Measurements from ENCODE around the gene MATN1.

Gene MATN1

DNA sequence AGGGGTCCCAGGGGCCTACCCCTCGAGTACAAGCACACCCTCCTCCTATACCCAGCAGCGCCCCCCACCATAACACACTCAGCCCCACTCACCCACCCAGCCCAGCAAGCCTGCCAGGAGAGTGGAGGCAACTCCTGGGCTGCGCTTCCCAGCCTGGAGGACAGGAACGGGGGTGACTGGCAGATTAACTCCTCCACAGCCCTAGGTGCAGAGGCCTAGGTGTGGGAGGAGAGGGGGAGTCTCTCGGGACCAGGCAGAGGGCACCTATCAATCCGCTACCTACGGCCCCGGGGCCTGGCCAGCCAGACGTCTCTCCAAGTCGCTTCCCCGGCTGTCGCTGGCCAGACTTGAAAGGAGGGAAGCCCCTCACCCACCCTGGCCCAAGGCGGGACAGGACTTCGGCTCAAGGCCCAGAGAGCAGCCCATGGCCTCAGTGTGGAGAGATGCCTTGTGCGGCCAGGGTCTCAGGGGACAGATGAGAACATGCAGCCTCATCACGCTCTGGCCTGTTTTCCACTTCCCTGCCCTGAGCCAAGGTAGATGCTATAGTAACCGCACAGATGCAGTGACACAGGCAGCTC is 24.9 kb downstream of the MATN1 start:
- Histone ChIP-seq H3K4me1 (ENCODE audit: low read depth, poor library complexity, severe bottlenecking) (no peaks in the 10 kb centered on the region), H3K79me2 (ENCODE audit: insufficient read depth, low read depth) (no peaks in the 10 kb centered on the region), H3K27ac (no peak overlapping the region), H2AFZ (ENCODE audit: low read depth) (no peak overlapping the region), H3K4me3 (IDR thresholded peaks at IDR 0.05; ENCODE audit: insufficient read depth, low read depth, low read length) (no peak overlapping the region), H3K9ac (no peak overlapping the region), H3K4me2 (no peak overlapping the region), H3K36me3 (ENCODE audit: insufficient read depth) (no peaks in the 10 kb centered on the region), H3K27me3 (ENCODE audit: insufficient read depth, low read depth) (peaks cover 32% of the 10 kb centered on the region), H4K20me1 (ENCODE audit: insufficient read depth) (no peaks in the 10 kb centered on the region)
- TF ChIP-seq, protein P1, sequence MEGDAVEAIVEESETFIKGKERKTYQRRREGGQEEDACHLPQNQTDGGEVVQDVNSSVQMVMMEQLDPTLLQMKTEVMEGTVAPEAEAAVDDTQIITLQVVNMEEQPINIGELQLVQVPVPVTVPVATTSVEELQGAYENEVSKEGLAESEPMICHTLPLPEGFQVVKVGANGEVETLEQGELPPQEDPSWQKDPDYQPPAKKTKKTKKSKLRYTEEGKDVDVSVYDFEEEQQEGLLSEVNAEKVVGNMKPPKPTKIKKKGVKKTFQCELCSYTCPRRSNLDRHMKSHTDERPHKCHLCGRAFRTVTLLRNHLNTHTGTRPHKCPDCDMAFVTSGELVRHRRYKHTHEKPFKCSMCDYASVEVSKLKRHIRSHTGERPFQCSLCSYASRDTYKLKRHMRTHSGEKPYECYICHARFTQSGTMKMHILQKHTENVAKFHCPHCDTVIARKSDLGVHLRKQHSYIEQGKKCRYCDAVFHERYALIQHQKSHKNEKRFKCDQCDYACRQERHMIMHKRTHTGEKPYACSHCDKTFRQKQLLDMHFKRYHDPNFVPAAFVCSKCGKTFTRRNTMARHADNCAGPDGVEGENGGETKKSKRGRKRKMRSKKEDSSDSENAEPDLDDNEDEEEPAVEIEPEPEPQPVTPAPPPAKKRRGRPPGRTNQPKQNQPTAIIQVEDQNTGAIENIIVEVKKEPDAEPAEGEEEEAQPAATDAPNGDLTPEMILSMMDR (conservative IDR thresholded peaks at IDR 0.05; ENCODE audit: low read depth, low read length) = no peak

DNA sequence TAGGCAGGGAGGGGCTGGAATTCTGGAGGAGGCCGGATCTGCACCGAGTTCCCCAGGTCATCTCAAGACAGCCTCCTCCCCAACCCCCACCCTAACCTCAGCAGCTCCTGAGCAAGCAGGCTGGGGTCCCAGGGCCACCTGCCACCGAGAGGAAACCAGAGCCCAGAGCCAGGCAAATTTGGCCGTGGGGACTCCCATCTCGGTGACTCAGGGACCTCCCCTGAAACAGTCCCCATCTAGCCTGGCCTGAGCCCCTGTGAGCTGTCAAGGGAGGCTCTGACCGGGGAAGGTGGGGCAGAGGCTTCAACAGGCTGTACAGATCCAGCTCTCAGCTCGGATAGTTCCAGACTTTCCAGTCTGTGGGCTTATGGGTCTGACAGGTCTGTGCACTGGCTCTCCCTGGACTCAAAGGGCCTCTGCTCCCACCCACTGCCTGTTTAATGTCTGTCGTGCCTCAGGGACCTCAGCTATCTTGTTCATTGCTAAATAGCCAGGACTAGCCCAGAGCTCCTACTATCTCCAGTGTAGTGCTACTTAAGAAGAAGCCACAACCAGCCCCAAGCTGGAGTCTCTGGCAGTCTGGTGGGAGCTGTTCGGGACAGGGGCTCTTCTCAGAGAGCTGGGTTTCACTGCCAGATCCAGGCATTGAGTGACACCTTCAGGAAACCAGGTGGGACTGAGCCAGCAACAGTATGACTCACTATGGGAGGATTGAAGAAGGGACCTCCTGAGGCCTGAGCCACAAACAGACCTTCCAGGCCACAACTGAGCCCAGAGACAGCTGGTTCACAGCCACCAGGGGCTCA is 25.6 kb downstream of the MATN1 start:
- Histone ChIP-seq H3K36me3 (ENCODE audit: insufficient read depth) (no peaks in the 10 kb centered on the region), H4K20me1 (ENCODE audit: insufficient read depth) (no peaks in the 10 kb centered on the region), H3K9ac (no peak overlapping the region), H3K4me3 (IDR thresholded peaks at IDR 0.05; ENCODE audit: insufficient read depth, low read depth, low read length) (no peak overlapping the region), H3K27me3 (ENCODE audit: insufficient read depth, low read depth) (peaks cover 31% of the 10 kb centered on the region), H3K4me1 (ENCODE audit: low read depth, poor library complexity, severe bottlenecking) (no peaks in the 10 kb centered on the region), H3K4me2 (no peak overlapping the region), H2AFZ (ENCODE audit: low read depth) (no peak overlapping the region), H3K79me2 (ENCODE audit: insufficient read depth, low read depth) (no peaks in the 10 kb centered on the region), H3K27ac (no peak overlapping the region)
- TF ChIP-seq, protein P1 (conservative IDR thresholded peaks at IDR 0.05; ENCODE audit: low read depth, low read length) = no peak

DNA sequence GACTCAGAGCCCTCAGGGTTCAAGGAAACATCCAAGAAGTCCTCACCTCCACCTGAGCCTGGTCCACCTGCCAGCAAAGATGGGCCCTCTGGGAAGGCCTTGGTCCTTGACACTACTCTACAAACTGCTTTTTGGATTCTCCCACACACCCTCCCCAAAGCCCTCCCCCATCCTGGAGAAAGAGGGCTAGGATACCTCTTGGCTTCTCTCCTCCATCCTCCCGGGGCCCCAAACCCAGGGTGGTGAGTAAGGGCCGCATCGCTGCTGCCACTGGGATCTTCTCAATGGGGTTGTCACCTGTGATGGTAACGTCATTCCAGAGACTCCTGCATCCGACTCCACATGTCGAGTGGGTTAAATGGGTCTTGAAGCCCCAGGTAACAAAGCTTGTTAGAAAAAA is 26.6 kb downstream of the MATN1 start:
- H3K27ac ChIP-seq = no peak overlapping the region

DNA sequence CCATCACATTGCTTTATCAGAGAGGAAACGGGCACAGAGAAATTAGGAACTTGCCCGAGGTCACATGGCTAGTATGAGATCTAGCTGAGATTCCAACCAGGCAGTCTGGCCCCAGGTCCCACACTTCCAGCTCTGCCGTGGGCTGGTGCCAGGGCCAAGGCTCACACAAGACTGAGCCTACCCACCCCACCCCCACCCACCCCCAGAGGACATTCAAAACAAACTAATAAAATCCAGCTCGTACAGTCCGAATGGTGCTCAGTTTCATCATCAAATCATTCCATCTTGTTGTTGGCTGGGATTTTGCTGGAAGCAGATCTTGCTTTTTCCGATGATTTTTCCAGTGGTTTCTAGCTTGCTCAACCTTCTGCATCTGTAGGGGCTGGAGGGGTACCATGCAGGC is 27.9 kb downstream of the MATN1 start:
- Histone ChIP-seq H3K79me2 (ENCODE audit: insufficient read depth, low read depth) (no peaks in the 10 kb centered on the region), H2AFZ (ENCODE audit: low read depth) (no peak overlapping the region), H3K9ac (no peak overlapping the region), H3K27me3 (ENCODE audit: insufficient read depth, low read depth) (peaks cover 40% of the 10 kb centered on the region), H3K36me3 (ENCODE audit: insufficient read depth) (no peaks in the 10 kb centered on the region), H3K4me3 (IDR thresholded peaks at IDR 0.05; ENCODE audit: insufficient read depth, low read depth, low read length) (no peak overlapping the region), H3K4me2 (no peak overlapping the region), H4K20me1 (ENCODE audit: insufficient read depth) (no peaks in the 10 kb centered on the region), H3K4me1 (ENCODE audit: low read depth, poor library complexity, severe bottlenecking) (no peaks in the 10 kb centered on the region), H3K27ac (no peak overlapping the region)
- TF ChIP-seq, protein P1 (conservative IDR thresholded peaks at IDR 0.05; ENCODE audit: low read depth, low read length) = no peak

More for the DNA sequence above, 26.6 kb downstream of the MATN1 start:
- H3K9ac ChIP-seq = no peak overlapping the region
- no peaks in the 10 kb centered on the region for H4K20me1 ChIP-seq (ENCODE audit: insufficient read depth)
- no peak overlapping the region for H3K4me3 ChIP-seq (IDR thresholded peaks at IDR 0.05; ENCODE audit: insufficient read depth, low read depth, low read length)
- H3K36me3 ChIP-seq (ENCODE audit: insufficient read depth) = no peaks in the 10 kb centered on the region
- H2AFZ ChIP-seq (ENCODE audit: low read depth) = no peak overlapping the region
- no peak overlapping the region for H3K4me2 ChIP-seq
- H3K79me2 ChIP-seq (ENCODE audit: insufficient read depth, low read depth) = no peaks in the 10 kb centered on the region
- H3K4me1 ChIP-seq (ENCODE audit: low read depth, poor library complexity, severe bottlenecking) = no peaks in the 10 kb centered on the region
- TF ChIP-seq, protein P1 (conservative IDR thresholded peaks at IDR 0.05; ENCODE audit: low read depth, low read length) = no peak
- peaks cover 36% of the 10 kb centered on the region for H3K27me3 ChIP-seq (ENCODE audit: insufficient read depth, low read depth)

Data from KMS-11 (cell line).